Mesothelial cell of epicardium (in vitro differentiated cells): ENCODE results near the gene C10orf105. TPM values are rescaled to one million over a fixed set of nuclear protein-coding genes. Genes with fewer than 3 reads are reported as not detected.

ENCODE experiments used
- DNase-seq, 2 experiments: peaks; one replicate each; pipeline ENCODE4 v3.0.0; 2021; ENCODE audit warnings: low spot score in 2 of 2; ENCODE audit not compliant: unreplicated experiment in 2 of 2
- H3K27ac Mint-ChIP-seq: 2 replicates; pipeline ENCODE4 v1.8.0; 2021; ENCODE audit warnings: mixed read lengths
- H3K27me3 Mint-ChIP-seq: 2 replicates; pipeline ENCODE4 v1.8.0; 2021; ENCODE audit warnings: low read depth, mixed read lengths
- H3K36me3 Mint-ChIP-seq: 2 replicates; pipeline ENCODE4 v1.8.0; 2021; ENCODE audit warnings: mixed read lengths
- H3K4me1 Mint-ChIP-seq: 2 replicates; pipeline ENCODE4 v1.8.0; 2021; ENCODE audit warnings: mixed read lengths
- H3K4me3 Mint-ChIP-seq: 2 replicates; pipeline ENCODE4 v1.8.0; 2021; ENCODE audit warnings: mild to moderate bottlenecking, moderate library complexity, mixed read lengths
- H3K9me3 Mint-ChIP-seq: 2 replicates; pipeline ENCODE4 v1.8.0; 2021; ENCODE audit warnings: mixed read lengths
- total RNA-seq: library from RNA; stranded (reverse); gene quantifications from 3 replicates; pipeline ENCODE4 v1.2.1, GENCODE V29; 2021
- TF ChIP-seq, protein P1 (sequence below): fragments of 200-600 bp; sonication (generic); IDR thresholded peaks from one replicate; pipeline ENCODE4 v1.5.0; 2021; ENCODE audit warnings: antibody characterized with exemption; ENCODE audit not compliant: unreplicated experiment

C10orf105 gene
- total RNA-seq, 1 donor from 2014 or later, result 0.25 TPM

DNA sequence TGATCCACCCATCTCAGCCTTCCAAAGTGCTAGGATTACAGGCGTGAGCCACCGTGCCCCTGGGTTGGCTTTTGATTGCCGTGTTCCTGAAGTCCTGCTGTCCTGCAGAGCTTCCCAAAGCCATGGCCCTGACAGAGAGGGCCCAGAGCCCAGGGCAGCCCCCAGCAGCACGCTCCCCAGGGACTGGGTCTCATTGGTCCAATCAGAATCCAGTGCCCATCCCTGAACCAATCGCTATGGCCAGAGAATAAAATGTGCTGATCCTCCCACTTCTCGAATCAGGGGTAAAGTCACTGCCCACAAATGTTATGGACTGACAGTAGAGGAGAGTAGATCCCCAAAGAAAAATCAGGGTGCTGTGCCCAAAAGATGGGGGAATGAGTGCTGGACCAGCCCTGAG lies 5.0 kb upstream of the C10orf105 start:
- no peaks in the 10 kb centered on the region for H3K27me3 Mint-ChIP-seq
- H3K36me3 Mint-ChIP-seq, result no peaks in the 10 kb centered on the region
- DNase-seq, result no peak
- no peak overlapping the region for H3K4me3 Mint-ChIP-seq
- TF ChIP-seq, protein P1, sequence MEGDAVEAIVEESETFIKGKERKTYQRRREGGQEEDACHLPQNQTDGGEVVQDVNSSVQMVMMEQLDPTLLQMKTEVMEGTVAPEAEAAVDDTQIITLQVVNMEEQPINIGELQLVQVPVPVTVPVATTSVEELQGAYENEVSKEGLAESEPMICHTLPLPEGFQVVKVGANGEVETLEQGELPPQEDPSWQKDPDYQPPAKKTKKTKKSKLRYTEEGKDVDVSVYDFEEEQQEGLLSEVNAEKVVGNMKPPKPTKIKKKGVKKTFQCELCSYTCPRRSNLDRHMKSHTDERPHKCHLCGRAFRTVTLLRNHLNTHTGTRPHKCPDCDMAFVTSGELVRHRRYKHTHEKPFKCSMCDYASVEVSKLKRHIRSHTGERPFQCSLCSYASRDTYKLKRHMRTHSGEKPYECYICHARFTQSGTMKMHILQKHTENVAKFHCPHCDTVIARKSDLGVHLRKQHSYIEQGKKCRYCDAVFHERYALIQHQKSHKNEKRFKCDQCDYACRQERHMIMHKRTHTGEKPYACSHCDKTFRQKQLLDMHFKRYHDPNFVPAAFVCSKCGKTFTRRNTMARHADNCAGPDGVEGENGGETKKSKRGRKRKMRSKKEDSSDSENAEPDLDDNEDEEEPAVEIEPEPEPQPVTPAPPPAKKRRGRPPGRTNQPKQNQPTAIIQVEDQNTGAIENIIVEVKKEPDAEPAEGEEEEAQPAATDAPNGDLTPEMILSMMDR, result no peak
- H3K9me3 Mint-ChIP-seq, result no peaks in the 10 kb centered on the region
- H3K4me1 Mint-ChIP-seq, result peaks cover 28% of the 10 kb centered on the region
- no peak overlapping the region for H3K27ac Mint-ChIP-seq

DNA sequence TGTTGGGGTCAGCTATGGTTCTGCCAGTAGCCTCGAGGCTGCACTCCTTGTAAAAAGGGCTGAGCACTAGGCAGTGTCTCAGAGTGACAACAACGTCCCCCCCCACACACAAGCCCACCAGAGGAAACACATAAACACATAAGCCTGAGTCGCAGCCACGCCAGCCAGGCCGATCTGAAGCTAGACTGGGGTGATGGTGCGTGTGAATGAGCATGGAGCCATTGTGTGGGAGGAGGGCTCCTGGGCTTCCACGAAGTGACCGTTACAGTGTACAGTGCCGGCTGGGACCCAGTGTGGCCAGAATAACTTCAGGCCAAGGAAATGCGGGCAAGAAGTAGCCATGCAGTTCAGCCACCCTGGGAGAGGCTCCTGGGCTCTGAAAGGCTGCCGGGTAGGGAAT lies 3.7 kb upstream of the C10orf105 start:
- no peaks in the 10 kb centered on the region for H3K9me3 Mint-ChIP-seq
- H3K27ac Mint-ChIP-seq, result no peak overlapping the region
- H3K36me3 Mint-ChIP-seq, result no peaks in the 10 kb centered on the region
- DNase-seq, result no peak
- TF ChIP-seq, protein P1, result no peak
- no peak overlapping the region for H3K4me3 Mint-ChIP-seq
- H3K27me3 Mint-ChIP-seq, result no peaks in the 10 kb centered on the region
- peaks cover 17% of the 10 kb centered on the region for H3K4me1 Mint-ChIP-seq

DNA sequence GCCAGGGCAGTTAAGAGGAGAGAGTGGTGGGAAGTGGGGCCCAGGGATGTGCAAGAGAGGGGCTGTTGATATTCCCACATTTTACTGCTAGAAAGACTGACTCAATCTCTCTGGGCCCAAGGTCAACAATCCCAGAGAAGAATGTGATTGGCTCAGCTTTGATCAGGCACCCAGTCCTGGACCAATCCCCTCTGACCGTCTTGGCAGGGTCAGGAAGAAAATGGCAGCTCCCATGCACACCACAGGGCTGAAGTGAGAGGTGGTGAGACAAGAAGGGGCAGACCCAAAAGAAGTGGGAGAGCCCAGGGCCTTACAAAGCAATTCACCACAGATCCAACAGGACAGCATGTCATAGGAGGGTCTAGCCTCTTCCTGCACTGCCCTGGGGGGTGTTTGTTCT lies 3.3 kb upstream of the C10orf105 start:
- Mint-ChIP-seq H3K4me3 (no peak overlapping the region), H3K9me3 (no peaks in the 10 kb centered on the region), H3K4me1 (peaks cover 13% of the 10 kb centered on the region), H3K27me3 (no peaks in the 10 kb centered on the region), H3K27ac (no peak overlapping the region), H3K36me3 (no peaks in the 10 kb centered on the region)
- TF ChIP-seq, protein P1, result no peak
- DNase-seq, result no peak

DNA sequence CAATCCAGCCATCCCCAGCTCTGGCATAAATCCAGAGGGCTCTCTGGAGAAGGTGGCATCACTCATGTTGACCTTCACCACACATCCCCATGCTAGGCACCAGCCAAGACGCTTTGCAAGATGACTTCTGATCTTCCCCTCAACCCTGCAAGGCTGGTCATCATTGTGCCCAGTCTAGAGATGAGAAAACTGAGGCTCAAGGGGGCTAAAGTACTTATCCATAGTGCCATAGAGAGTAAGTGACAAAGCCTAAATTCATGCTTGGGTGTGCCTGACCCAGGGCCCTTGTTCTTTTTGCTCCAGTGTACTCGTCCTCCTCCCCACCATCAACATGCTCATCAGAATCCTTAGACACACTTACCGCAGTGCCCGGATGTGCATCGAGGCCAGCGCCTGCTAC lies 1.7 kb upstream of the C10orf105 start:
- no peak for DNase-seq
- Mint-ChIP-seq H3K9me3 (no peaks in the 10 kb centered on the region), H3K27ac (no peak overlapping the region), H3K4me3 (no peak overlapping the region), H3K27me3 (no peaks in the 10 kb centered on the region), H3K36me3 (no peaks in the 10 kb centered on the region), H3K4me1 (peaks cover 11% of the 10 kb centered on the region)
- TF ChIP-seq, protein P1, result no peak

DNA sequence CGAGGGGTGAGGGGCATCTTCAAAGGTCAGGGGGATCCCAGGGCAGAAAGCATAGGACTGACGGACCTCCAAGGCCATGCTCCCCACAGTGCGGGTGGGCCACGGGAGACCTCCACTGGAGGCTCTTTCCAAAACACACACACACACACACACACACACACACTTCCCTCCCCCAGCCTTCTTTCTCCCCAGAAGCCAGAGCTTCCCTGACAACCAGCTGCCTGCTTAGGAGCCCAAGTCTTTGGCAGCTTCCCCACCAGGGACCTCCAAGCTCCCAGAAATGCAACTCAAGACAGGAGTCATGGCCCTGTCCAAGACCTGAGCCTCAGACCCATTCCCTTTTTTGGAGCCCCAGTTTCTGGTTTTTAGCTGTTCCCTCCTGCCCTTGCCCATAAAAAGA lies 710 bp upstream of the C10orf105 start:
- Mint-ChIP-seq H3K36me3 (no peaks in the 10 kb centered on the region), H3K4me3 (no peak overlapping the region), H3K4me1 (peaks cover 5% of the 10 kb centered on the region), H3K27me3 (no peaks in the 10 kb centered on the region), H3K9me3 (no peaks in the 10 kb centered on the region), H3K27ac (no peak overlapping the region)
- DNase-seq, result no peak
- TF ChIP-seq, protein P1, result no peak

DNA sequence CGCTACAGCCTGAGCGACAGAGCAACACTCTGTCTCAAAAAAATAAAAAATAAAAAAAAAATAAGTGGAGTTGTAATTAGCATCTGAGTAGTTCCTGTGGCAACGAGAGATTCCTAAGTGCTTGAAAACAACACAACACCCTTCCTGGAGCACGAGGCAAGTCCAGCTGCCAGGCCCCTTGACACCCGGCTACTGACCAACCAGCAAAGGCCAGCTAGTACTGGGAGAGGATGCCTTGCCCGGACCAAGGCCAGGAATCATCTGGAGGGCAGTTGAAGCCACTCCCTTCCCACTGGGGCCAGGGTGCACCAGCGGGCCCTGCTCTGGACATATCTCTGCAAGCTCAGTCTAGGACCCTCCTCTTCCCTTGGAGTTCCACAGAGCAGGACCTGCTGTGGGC lies 536 bp downstream of the C10orf105 start:
- Mint-ChIP-seq H3K27ac (no peak overlapping the region), H3K27me3 (no peaks in the 10 kb centered on the region), H3K4me1 (peaks cover 10% of the 10 kb centered on the region), H3K4me3 (no peak overlapping the region), H3K36me3 (no peaks in the 10 kb centered on the region), H3K9me3 (no peaks in the 10 kb centered on the region)
- TF ChIP-seq, protein P1, result no peak
- no peak for DNase-seq
